HG02885 (cell line): Measurements from ENCODE around the gene WRAP53.

Source experiments
- ATAC-seq: cut with Tn5 transposase; IDR thresholded peaks from one replicate; pipeline ENCODE4 v1.9.1; 2021; ENCODE audit warnings: mild to moderate bottlenecking; ENCODE audit not compliant: unreplicated experiment, poor library complexity

WRAP53 gene

DNA sequence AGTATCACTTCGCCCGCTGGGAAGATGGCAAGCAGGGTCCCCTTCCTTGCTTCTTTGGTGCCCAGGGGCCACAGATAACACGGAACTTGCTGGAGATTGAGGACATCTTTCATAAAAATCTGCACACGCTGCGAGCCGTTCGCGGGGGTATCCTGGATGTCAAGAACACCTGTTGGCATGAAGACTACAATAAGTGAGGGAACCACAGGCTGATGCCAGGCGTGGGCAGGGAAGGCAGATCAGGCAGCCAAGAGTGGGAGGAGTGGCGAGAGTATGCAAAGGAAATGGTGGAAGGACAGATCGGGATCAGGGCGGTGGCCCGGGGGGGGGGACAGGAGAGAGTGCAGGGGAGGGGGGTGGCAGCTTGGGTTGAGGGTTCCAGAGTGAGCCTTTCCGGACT, 51.5 kb downstream of the WRAP53 start:
- no peak for ATAC-seq

DNA sequence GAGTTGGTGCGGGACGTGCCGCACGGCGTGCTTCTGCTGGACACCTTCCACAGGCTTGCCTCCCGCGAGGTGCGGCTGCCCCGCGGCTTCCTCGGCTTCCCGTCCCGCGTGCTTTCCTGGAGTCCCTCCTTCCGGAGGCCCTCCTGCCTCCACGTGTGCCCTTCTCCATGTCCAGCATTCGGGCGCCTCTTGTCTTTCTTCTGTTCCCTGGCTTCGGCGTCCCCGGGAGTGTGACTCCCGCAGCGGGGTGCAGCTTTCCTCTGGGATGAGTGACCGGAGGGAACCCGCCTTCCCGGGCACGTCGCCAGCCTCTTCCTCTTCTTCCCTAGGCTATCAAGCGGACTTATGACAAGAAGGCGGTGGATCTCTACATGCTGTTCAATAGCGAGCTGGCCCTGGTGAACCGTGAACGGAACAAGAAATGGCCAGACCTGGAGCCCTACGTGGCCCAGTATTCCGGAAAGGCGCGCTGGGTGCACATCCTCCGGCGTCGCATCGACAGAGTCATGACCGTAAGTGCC, 52.3 kb downstream of the WRAP53 start:
- no peak for ATAC-seq

DNA sequence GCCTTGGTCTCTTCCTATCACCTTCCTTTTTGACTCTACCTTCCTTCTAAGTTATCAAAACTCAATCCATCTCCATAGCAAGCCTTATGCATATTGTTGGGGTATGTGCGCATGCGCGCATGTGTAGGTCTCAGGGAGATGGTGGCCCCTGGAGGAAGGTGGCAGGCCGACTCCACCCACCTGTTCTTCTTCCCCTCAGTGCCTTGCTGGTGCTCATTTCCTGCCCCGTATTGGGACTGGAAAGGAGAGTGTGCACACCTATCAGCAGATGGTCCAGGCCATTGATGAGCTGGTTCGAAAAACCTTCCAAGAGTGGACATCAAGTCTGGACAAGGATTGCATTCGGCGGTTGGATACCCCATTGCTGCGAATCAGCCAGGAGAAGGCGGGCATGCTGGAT, 54.5 kb downstream of the WRAP53 start:
- ATAC-seq, result no peak

DNA sequence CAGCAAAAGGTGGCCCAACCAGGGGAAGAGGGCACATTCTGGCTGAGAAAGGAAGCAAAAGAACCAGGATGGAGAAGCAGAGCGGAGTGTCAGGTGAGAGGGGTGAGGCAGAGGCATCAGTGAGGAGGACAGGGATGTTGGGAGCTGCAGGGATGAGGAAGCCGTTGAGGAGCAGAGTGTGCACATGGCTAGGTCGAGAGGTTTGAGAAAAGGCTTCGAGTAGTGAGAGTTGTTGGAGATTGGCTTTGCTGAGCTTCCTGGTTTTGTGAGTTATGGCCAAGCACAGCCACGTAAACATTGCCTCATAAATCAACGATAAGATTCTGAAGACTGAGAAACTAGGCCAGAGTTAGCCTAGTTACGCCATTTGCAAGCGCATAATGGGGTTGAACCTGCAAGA, 56.1 kb downstream of the WRAP53 start:
- ATAC-seq, result no peak

DNA sequence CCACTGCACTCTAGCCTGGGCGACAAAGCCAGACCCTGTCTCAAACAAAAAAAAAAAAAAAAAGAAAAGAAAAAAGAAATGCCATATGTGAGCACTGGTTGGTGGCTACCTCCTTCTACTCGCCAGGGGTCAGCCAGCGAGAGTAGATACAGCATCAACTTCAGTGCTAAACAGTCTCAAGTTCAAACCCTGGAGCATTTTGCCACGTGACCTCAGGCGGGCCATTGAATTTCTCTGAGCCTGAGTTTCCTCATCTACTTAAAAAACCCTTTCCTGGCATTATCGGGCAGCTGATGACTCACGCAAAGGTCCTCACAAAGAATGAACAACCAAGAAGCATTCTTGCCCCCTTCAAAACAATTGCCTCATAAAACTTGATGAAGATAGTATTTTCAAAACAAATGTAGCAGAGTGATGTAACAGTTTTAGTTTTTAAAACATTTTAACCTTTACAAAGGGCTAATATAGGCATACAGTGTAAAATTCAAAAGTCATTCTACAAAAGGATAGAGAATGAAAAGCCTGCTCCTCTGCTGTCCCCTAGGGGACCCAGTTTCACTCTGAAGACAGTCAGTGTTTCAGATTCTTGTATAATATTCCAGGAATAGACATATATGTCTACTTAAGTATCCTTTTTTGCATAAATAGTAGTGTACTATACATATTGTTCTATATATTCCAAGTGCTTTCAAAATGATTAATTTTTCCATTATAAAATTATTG, 57.6 kb downstream of the WRAP53 start:
- no peak for ATAC-seq

DNA sequence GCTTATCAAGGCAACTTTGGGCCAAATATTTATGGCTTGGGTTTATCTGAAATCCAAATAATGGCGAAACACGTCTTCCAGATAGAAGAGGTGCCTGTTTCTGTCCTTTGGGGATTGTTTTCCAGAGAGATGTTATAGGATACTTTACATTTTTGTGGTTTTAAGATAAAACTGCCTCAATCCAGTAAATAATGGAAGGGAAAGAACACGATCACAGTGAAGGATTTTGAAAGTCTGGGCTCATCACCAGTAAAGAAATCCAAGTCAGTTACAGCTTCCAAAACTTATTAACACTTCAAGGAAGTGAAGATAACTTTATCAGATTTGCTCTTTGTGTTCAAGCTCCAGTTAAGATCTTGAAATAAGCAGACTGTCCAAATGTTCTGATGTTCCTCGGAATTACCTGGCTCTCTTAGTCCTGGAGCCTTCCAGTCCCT, 59.4 kb downstream of the WRAP53 start:
- ATAC-seq, result no peak

DNA sequence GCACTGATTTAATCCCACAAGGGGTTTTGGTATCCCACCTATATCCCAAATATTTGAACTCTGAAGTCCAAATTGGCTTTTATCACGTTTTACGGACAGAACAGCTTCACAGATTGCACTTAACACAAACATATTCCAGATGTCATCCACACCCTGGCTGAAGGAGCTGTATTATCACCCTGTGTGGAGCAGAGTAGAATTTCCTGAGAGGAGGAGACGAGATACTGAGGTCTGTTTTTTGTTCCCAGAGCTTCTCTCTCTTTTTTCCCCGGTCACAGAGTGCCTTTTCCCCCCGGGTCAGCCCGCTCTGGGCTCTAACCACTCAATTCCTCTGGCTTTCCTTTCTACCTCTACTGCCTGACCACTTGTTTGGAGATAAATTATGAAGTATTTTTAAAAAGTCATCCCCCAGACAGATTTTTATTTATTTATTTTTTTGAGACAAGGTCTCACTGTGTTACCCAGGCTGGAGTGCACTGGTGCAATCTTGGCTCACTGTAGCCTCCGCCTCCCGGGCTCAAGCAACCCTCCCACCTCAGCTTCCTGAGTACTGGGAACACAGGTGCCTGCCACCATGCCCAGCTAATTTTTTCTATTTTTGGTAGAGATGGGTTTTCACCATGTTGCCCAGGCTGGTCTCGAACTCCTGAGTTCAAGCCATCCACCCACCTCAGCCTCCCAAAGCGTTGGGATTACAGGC, 59.9 kb downstream of the WRAP53 start:
- no peak for ATAC-seq

DNA sequence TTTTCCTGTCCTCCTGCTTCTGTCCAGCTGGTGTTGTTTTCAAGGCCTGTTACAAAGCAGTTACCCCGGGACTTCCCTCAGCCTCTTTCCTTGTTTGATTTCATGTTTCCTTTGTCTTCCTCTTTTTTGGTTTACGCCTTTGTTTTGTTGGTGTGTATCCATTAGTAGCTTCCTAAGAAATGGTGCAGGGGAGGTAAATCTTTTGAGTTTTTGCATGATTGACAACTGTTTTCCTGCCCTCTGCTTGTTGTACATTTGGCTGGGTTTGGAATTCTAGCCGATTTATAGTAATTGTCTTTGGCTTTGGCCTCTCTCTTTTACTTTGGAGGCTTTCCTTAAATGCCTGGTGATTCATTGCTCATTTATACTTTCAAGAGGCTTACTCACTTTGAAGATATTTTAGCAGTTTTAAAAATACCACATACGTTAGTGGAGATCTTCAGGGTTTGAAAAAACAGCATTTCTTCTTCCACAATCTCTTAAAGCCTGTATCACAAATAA, 62.1 kb downstream of the WRAP53 start:
- no peak for ATAC-seq
